Measurements from ENCODE around the gene PGAP2.
A peak's percentile ranks its signal among the peaks of the same experiment; 100 is the strongest.
"Not testable (repeated sequence)": the region's sequence is repeated elsewhere in the genome, so short reads cannot be mapped to it uniquely, and the experiment has no call there.

The PGAP2 gene

GRCh38 chr11:3859373-3859881 is 51.1 kb downstream of the PGAP2 start:
- peak; percentile 50 for DNase-seq

GRCh38 chr11:3860375-3860774 is 52.0 kb downstream of the PGAP2 start:
- DNase-seq: no peak

- DNase-seq: not testable (repeated sequence)
These were observed 52.6 kb downstream of the PGAP2 start for GRCh38 chr11:3860898-3861393.

GRCh38 chr11:3861683-3862082 is 53.3 kb downstream of the PGAP2 start:
- no peak for DNase-seq

GRCh38 chr11:3865388-3866193 is 57.2 kb downstream of the PGAP2 start:
- no peak for DNase-seq

- DNase-seq: no peak
These were observed 57.8 kb downstream of the PGAP2 start for GRCh38 chr11:3866206-3866605.

GRCh38 chr11:3866836-3867208 is 58.5 kb downstream of the PGAP2 start:
- no peak for DNase-seq

GRCh38 chr11:3867209-3868091 is 59.1 kb downstream of the PGAP2 start:
- no peak for DNase-seq

- DNase-seq: peak; percentile 69
These were observed 65.5 kb downstream of the PGAP2 start for GRCh38 chr11:3873712-3874349.

Measured in NCI-H69 (cell line).